ENCODE measurements around the gene ZFAND3.
A peak's percentile ranks its signal among the peaks of the same experiment; 100 is the strongest.
"Not testable (repeated sequence)": the region's sequence is repeated elsewhere in the genome, so short reads cannot be mapped to it uniquely, and the experiment has no call there.

Gene ZFAND3

DNA sequence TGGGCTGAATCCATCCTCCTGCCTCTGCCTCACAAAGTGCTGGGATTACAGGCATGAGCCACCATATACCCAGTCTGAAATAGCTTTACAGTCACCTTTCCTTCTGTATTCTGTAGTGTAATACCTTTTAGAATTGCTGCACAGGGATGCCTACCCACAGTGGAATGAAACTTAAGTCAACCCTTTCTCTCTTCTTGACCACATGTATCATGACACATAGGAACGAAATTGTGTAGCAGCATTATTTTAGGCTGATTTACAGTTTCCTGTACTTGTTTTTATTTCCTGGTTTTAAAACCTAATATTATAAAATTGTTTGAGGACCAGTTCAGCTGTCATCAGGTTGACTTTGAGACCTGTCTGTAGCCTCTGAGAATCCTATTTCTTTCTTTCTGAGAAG lies 297.8 kb downstream of the ZFAND3 start:
- Histone ChIP-seq H2BK5ac (ENCODE audit: low read depth, low read length, poor library complexity, severe bottlenecking) (no peak overlapping the region), H3K79me1 (replicated peaks; ENCODE audit: low read length, poor library complexity, severe bottlenecking) (peaks cover 49% of the 10 kb centered on the region), H3K36me3 (ENCODE audit: control insufficient read depth in 1 of 2, insufficient read depth in 2 of 2, low read depth in 1 of 2, low read length in 2 of 2) (peaks cover 9 to 52% of the 10 kb centered on the region in 2 experiments), H3K27me3 (ENCODE audit: control insufficient read depth in 1 of 2, insufficient read depth in 1 of 2, low read length in 2 of 2) (no peaks in the 10 kb centered on the region), H3K4me3 (ENCODE audit: insufficient read depth in 1 of 2, low read depth in 1 of 2, low read length in 2 of 2) (no peak overlapping the region), H4K91ac (ENCODE audit: low read length) (no peak overlapping the region), H3K4me2 (ENCODE audit: low read length, poor library complexity, severe bottlenecking) (no peak overlapping the region), H3K4ac (ENCODE audit: low read depth in 1 of 2, low read length in 2 of 2) (no peak overlapping the region), H3K23ac (ENCODE audit: low read length in 2 of 2) (no peak overlapping the region), H3K18ac (ENCODE audit: low read depth in 1 of 2, low read length in 2 of 2) (no peak overlapping the region), H3K14ac (ENCODE audit: low read length in 2 of 2) (no peak overlapping the region), H2BK120ac (ENCODE audit: low read depth, low read length) (no peak overlapping the region), H2AFZ (ENCODE audit: low read depth, low read length) (no peak overlapping the region), H3K27ac (ENCODE audit: low read length, poor library complexity, severe bottlenecking) (no peak overlapping the region), H4K8ac (ENCODE audit: low read length) (no peak overlapping the region), H3K4me1 (ENCODE audit: control insufficient read depth, insufficient read depth, low read depth, low read length) (peaks cover 2% of the 10 kb centered on the region), H2BK15ac (ENCODE audit: low read depth, poor library complexity, severe bottlenecking) (no peak overlapping the region), H2BK12ac (ENCODE audit: low read length in 2 of 2) (no peak overlapping the region), H2AK5ac (ENCODE audit: low read length, severe bottlenecking) (peak overlapping the region; percentile 28), H3K9me3 (ENCODE audit: control insufficient read depth, low read length) (no peaks in the 10 kb centered on the region), H3K9ac (ENCODE audit: low read length) (no peak overlapping the region)
- DNase-seq = no peak
- no CpG with 5 or more reads among the region's 1 CpG for WGBS

DNA sequence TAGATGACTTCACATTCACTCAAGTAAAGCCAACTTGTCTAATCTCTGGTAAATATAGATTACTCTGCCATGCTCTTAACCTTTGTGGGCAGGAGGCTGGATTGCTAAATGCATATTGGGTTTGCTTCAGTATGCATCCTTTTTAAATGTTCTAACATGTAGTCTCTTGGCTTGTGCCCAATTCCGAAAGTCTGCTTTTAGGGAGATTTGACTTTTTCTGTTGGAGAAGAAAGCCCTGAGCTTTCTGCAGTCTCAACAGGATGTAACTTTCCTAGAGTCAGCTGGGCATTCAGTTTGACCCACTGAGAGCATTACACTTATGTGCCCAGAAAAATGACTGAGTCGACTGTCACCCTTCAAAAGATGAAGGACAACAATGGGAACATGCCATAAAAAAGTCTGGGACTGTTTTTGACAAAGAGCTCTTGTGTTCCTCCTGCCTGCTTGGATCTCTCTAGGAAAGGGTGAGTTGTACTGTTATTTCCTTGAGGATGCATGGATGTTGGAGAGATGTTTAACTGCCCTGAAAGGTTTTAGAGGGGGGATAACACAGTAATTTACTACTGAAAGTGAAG lies 299.4 kb downstream of the ZFAND3 start:
- H2AK5ac ChIP-seq (ENCODE audit: low read length, severe bottlenecking) = no peak overlapping the region
- no peak overlapping the region for H2BK15ac ChIP-seq (ENCODE audit: low read depth, poor library complexity, severe bottlenecking)
- no peak overlapping the region for H4K91ac ChIP-seq (ENCODE audit: low read length)
- no peak overlapping the region for H2BK120ac ChIP-seq (ENCODE audit: low read depth, low read length)
- 95% methylated on average over 2 of the region's 2 CpGs for WGBS
- H3K4me2 ChIP-seq (ENCODE audit: low read length, poor library complexity, severe bottlenecking) = no peak overlapping the region
- no peaks in the 10 kb centered on the region for H3K9me3 ChIP-seq (ENCODE audit: control insufficient read depth, low read length)
- no peak overlapping the region for H3K4me3 ChIP-seq (ENCODE audit: insufficient read depth in 1 of 2, low read depth in 1 of 2, low read length in 2 of 2)
- H3K27me3 ChIP-seq (ENCODE audit: control insufficient read depth in 1 of 2, insufficient read depth in 1 of 2, low read length in 2 of 2) = no peaks in the 10 kb centered on the region
- H3K27ac ChIP-seq (ENCODE audit: low read length, poor library complexity, severe bottlenecking) = no peak overlapping the region
- H3K18ac ChIP-seq (ENCODE audit: low read depth in 1 of 2, low read length in 2 of 2) = no peak overlapping the region
- H3K9ac ChIP-seq (ENCODE audit: low read length) = no peak overlapping the region
- no peak overlapping the region for H3K4ac ChIP-seq (ENCODE audit: low read depth in 1 of 2, low read length in 2 of 2)
- no peak overlapping the region for H2BK12ac ChIP-seq (ENCODE audit: low read length in 2 of 2)
- no peak overlapping the region for H3K23ac ChIP-seq (ENCODE audit: low read length in 2 of 2)
- no peak overlapping the region for H2AFZ ChIP-seq (ENCODE audit: low read depth, low read length)
- peaks cover 2% of the 10 kb centered on the region for H3K4me1 ChIP-seq (ENCODE audit: control insufficient read depth, insufficient read depth, low read depth, low read length)
- no peak for DNase-seq
- peaks cover 51% of the 10 kb centered on the region for H3K79me1 ChIP-seq (replicated peaks; ENCODE audit: low read length, poor library complexity, severe bottlenecking)
- H3K14ac ChIP-seq (ENCODE audit: low read length in 2 of 2) = no peak overlapping the region
- no peak overlapping the region for H4K8ac ChIP-seq (ENCODE audit: low read length)
- H2BK5ac ChIP-seq (ENCODE audit: low read depth, low read length, poor library complexity, severe bottlenecking) = no peak overlapping the region
- peaks cover 15 to 55% of the 10 kb centered on the region in 2 experiments for H3K36me3 ChIP-seq (ENCODE audit: control insufficient read depth in 1 of 2, insufficient read depth in 2 of 2, low read depth in 1 of 2, low read length in 2 of 2)

DNA sequence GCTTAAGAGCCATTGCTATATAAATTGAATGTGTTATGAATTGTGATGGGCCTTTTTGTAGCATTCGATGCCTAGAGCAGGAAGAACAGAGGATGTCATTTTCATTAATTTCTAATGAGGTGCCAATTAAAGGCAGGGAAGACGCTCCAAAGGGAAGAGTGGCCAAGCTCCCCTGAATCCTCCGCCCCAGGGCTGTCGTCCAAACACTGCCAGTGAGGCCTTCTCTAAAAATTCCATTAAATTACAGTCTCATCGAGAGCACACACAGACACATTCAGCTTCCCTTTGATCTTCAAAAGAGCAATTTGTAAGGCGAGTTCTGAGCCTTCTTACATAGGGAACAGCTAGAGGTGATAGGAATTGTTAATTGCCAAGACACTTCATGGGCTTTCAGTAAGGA lies 300.0 kb downstream of the ZFAND3 start:
- Histone ChIP-seq H2AFZ (ENCODE audit: low read depth, low read length) (no peak overlapping the region), H2BK5ac (ENCODE audit: low read depth, low read length, poor library complexity, severe bottlenecking) (no peak overlapping the region), H3K36me3 (ENCODE audit: control insufficient read depth in 1 of 2, insufficient read depth in 2 of 2, low read depth in 1 of 2, low read length in 2 of 2) (peaks cover 20 to 55% of the 10 kb centered on the region in 2 experiments), H3K4me1 (ENCODE audit: control insufficient read depth, insufficient read depth, low read depth, low read length) (peaks cover 2% of the 10 kb centered on the region), H3K23ac (ENCODE audit: low read length in 2 of 2) (no peak overlapping the region), H2BK15ac (ENCODE audit: low read depth, poor library complexity, severe bottlenecking) (no peak overlapping the region), H3K9ac (ENCODE audit: low read length) (no peak overlapping the region), H4K8ac (ENCODE audit: low read length) (no peak overlapping the region), H4K91ac (ENCODE audit: low read length) (no peak overlapping the region), H2BK12ac (ENCODE audit: low read length in 2 of 2) (no peak overlapping the region), H3K27me3 (ENCODE audit: control insufficient read depth in 1 of 2, insufficient read depth in 1 of 2, low read length in 2 of 2) (no peaks in the 10 kb centered on the region), H3K14ac (ENCODE audit: low read length in 2 of 2) (no peak overlapping the region), H2AK5ac (ENCODE audit: low read length, severe bottlenecking) (no peak overlapping the region), H3K79me1 (replicated peaks; ENCODE audit: low read length, poor library complexity, severe bottlenecking) (peaks cover 57% of the 10 kb centered on the region), H3K4ac (ENCODE audit: low read depth in 1 of 2, low read length in 2 of 2) (no peak overlapping the region), H3K4me3 (ENCODE audit: insufficient read depth in 1 of 2, low read depth in 1 of 2, low read length in 2 of 2) (no peak overlapping the region), H3K18ac (ENCODE audit: low read depth in 1 of 2, low read length in 2 of 2) (no peak overlapping the region), H3K4me2 (ENCODE audit: low read length, poor library complexity, severe bottlenecking) (no peak overlapping the region), H2BK120ac (ENCODE audit: low read depth, low read length) (no peak overlapping the region), H3K27ac (ENCODE audit: low read length, poor library complexity, severe bottlenecking) (no peak overlapping the region), H3K9me3 (ENCODE audit: control insufficient read depth, low read length) (no peaks in the 10 kb centered on the region)
- no peak for DNase-seq
- 80% methylated on average over 5 of the region's 6 CpGs for WGBS

DNA sequence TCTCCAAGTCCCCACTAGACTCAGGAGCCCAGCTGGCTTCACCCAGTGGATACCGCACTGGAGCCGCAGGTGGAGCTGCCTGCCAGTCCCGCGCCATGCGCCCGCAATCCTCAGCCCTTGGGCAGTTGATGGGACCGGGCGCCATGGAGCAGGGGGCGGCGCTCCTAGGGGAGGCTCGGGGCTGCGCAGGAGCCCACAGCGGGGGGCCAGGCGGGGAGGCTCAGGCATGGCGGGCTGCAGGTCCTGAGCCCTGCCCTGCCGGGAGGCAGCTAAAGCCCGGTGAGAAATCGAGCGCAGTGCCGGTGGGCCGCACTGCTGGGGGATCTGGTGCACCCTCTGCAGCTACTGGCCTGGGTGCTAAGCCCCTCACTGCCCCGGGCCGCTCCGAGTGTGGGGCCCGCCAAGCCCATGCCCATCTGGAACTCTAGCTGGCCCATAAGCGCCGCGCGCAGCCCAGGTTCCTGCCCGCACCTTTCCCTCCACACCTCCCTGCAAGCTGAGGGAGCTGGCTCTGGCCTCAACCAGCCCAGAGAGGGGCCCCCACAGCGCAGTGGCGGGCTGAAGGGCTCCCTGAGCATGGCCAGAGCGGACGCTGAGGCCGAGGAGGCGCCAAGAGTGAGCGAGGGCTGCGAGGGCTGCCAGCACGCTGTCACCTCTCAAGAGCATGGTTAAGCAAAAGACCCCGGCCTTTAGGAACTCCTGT lies 304.8 kb downstream of the ZFAND3 start:
- not testable (repeated sequence) for H2BK12ac ChIP-seq (ENCODE audit: low read length in 2 of 2); H3K27me3 ChIP-seq (ENCODE audit: control insufficient read depth in 1 of 2, insufficient read depth in 1 of 2, low read length in 2 of 2); H2BK5ac ChIP-seq (ENCODE audit: low read depth, low read length, poor library complexity, severe bottlenecking); H2BK15ac ChIP-seq (ENCODE audit: low read depth, poor library complexity, severe bottlenecking); H3K23ac ChIP-seq (ENCODE audit: low read length in 2 of 2); H3K9ac ChIP-seq (ENCODE audit: low read length); H3K27ac ChIP-seq (ENCODE audit: low read length, poor library complexity, severe bottlenecking); H4K91ac ChIP-seq (ENCODE audit: low read length); H3K14ac ChIP-seq (ENCODE audit: low read length in 2 of 2); H3K4me3 ChIP-seq (ENCODE audit: insufficient read depth in 1 of 2, low read depth in 1 of 2, low read length in 2 of 2); H2AK5ac ChIP-seq (ENCODE audit: low read length, severe bottlenecking); H3K4ac ChIP-seq (ENCODE audit: low read depth in 1 of 2, low read length in 2 of 2); H3K9me3 ChIP-seq (ENCODE audit: control insufficient read depth, low read length); H3K4me1 ChIP-seq (ENCODE audit: control insufficient read depth, insufficient read depth, low read depth, low read length); H3K18ac ChIP-seq (ENCODE audit: low read depth in 1 of 2, low read length in 2 of 2); H4K8ac ChIP-seq (ENCODE audit: low read length); H3K4me2 ChIP-seq (ENCODE audit: low read length, poor library complexity, severe bottlenecking); DNase-seq; H2BK120ac ChIP-seq (ENCODE audit: low read depth, low read length); H2AFZ ChIP-seq (ENCODE audit: low read depth, low read length)
- H3K36me3 ChIP-seq (ENCODE audit: control insufficient read depth in 1 of 2, insufficient read depth in 2 of 2, low read depth in 1 of 2, low read length in 2 of 2) = peaks cover 21 to 43% of the 10 kb centered on the region in 2 experiments
- WGBS = 94% methylated on average over 32 of the region's 40 CpGs
- peaks cover 49% of the 10 kb centered on the region for H3K79me1 ChIP-seq (replicated peaks; ENCODE audit: low read length, poor library complexity, severe bottlenecking)
